HG03064 (cell line): Measurements from ENCODE around the gene PRR23E.

Experiments used
- ATAC-seq: cut with Tn5 transposase; IDR thresholded peaks from one replicate; pipeline ENCODE4 v1.9.1; 2021; ENCODE audit warnings: low read depth; ENCODE audit not compliant: unreplicated experiment

PRR23E gene

GRCh38 chr3:127207727-127208482 lies 15.0 kb downstream of the PRR23E start:
- no peak for ATAC-seq

DNA sequence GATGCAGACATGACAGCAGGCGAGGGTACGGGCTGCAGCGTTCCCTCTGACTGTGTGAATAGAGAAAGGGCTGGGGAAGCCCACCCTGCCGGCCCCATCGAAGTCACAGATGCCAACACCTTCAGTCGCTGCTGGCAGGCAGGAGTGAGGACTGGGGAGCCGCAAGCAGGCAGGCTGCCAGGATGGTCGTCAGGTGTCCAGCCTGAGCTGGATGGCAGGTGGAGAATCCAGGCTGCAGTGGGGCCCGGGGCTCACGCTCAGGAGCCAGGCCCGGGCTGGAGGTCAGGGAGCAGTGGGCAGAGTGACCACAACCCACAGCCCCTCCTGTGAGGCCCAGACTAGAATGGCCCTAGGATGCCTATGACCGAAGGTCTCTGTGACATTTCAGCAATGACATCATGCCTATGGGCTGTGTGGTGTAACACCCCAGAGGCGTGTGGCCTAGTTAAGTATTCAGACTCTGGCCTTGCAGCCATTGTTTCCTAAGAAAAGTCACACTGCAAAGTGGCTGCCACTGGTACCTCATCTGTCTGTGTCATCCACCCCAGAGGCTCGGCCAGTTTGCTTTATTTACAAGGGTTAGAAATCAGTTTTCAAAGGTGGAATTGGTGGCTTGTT lies 15.7 kb downstream of the PRR23E start:
- ATAC-seq: no peak

DNA sequence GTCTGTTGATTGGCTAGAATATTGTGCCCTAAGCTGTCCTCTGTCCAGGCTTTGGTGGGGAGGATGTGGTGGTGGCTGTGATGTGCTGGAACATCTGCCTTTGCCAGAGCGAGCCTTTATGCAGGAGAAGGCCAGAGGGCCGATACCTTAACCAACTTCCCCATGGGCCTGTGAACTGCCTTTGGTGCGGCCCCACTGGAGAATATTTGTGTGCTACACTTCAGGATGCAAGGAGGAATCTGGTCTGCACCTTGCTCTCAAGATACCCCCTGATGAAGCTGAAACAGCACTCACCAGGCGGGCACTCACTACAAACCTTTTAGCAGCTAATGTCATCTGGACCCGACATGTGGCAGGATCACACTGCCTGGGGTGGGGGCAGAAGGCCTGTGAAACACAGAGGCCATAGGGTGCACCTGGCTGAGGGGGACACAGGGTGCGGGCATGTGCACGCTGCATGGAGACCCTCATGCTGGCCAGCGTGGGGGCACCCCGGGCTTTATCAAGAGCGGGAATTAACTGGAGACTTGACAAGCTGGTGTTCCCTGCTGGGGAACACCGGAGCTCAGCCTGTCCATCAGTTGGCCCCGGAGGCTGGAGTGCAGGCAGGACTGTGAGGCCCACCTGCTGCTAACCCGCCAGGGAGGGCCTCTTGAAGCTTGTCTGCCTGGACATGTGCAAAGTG lies 16.4 kb downstream of the PRR23E start:
- no peak for ATAC-seq

DNA sequence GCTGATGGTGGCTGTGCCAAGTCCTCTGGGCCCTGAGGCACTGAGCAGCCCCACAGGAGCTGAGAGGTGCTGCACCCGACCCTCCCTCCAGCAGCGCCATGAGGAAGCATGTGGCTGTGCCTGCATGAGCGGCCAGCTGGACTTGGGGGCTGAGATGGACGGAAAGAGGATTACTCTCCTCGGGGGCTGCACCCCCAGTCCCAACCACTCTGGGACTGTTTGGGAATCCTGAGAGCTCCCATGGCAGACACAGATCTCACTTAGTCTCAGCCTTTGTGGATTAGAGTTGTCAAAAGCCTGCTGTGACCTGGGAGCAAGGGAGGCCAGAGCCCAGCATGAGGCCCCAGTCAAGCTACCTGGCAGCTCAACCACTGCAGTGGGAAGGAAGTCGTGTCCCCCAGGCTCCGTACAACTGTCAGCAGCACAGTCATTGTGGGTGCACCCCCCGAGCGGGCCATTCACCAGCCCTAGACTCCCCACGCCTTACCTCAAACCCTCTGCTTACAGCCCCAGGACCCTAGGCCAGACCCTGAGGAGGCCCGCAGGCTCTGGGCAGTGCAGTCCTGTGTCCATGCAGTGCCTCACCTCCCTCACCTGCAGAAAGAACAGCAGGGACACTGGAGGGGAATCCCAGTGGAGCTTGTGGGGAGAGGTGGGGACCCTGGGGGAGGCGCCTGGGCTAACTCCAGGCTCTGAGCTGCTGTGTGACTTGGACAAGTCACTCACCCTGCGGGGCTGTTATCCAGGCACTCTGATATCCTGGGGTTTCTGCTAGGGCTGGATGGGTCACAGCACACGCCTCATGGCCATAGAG lies 17.1 kb downstream of the PRR23E start:
- no peak for ATAC-seq

DNA sequence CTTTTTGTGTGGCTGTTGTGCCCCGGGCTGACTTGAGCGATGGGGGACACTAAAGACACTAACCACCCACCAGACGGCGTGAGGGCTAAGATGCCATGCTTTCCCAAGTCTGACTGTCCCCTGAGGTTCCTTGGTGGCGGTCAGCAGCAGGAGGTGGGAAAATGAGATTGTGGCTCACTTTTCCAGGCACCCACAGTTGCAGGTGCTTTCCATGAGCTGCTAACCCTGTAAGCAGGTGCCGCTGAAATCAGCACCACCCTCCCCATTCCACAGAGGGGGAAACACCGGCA lies 17.7 kb downstream of the PRR23E start:
- ATAC-seq: no peak

- no peak for ATAC-seq
These were observed 18.5 kb downstream of the PRR23E start for GRCh38 chr3:127211118-127212060.

GRCh38 chr3:127212231-127212630 lies 19.3 kb downstream of the PRR23E start:
- ATAC-seq: no peak

DNA sequence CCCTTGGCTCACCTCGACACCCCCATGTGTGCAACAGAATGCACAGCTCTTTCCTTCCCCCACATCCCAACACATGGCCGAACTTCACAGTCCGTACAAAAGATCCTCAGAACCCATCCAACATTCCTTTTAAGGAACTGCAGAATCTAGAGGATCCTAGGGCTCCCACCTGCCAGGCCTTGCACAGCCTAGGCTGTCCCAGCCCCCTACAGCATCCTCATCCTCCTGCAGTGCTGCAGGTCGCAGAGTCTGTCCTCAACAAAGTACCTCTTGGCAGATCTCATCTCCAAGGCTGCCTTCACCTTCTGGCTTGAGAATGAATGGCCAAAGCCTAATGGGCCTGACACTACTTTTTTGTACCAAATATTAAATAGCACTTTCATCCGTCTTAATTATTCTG lies 19.8 kb downstream of the PRR23E start:
- ATAC-seq: no peak

GRCh38 chr3:127213381-127213918 lies 20.5 kb downstream of the PRR23E start:
- ATAC-seq: no peak

- no peak for ATAC-seq
These were observed 22.0 kb downstream of the PRR23E start for GRCh38 chr3:127214975-127215374.

DNA sequence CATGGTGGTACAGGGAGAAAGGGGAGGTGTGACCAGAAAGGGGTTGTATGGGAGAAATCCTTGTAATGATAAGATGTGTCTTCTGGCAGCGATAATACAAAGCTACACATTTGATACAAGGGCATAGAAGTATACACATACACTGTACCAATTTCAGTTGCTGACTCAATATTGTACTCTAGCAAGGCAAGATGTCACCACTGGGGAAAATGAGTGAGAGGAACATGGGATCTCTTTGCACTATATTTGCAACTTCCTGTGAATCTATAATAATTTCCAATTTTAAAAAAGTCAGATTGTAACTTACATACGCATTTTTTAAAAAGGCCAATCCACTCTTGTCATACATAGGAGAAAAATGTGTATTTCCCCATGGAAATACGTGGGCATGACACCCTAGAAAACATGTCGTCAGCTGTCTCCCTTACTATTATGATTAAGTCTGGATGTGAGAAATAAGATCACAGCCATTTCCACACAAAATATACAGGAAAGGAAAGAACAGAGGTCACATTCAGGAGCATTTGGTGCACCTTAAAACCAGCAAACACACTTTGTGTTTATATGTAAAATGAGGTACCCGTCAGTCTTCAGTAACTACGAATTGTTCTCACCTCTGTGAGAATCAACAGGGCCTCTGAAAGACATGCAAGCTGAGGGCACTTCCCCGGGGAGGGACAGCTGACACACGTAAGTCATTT lies 22.9 kb downstream of the PRR23E start:
- no peak for ATAC-seq

- no peak for ATAC-seq
These were observed 23.7 kb downstream of the PRR23E start for GRCh38 chr3:127216415-127217261.

DNA sequence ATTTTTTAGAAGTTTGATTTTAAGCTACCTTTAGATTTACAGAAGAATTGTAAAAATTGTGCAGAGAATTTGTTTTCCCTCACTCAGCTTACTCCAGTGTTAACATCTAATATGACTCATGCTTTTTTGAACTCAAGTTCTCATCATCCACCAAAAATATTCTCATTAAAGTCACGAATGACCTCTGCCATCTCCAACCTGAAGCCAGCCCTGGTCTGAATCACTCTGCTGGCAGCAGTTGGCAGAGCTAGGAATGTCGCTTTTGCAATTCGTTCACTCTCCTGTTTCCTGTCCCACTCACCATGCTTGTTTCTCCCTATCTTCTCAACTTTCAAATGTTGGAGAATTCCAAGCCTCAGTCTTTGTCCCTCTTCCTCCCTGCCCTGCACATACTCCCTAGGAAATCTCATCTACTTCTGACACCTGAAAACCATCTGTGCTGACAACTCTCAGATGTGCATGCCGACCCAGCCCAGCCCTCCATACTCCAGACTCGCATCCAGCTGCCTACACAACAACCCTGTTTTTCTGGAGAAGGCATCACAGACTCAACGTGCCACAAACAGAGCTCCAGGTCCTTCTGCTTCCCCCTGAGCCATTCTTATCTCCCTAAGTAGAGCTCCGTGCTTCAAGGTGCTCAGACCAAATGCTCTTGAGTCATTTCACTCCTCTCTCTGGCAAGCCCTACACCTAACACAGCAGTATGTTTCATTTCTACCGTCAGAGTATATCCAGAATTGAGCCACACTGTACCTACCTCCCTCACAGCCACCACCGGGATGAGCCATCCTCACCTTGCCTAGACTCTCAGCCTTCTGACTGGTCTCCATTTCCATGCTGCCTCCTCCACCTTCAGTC lies 24.9 kb downstream of the PRR23E start:
- no peak for ATAC-seq

- no peak for ATAC-seq
These were observed 25.6 kb downstream of the PRR23E start for GRCh38 chr3:127218454-127218922.

DNA sequence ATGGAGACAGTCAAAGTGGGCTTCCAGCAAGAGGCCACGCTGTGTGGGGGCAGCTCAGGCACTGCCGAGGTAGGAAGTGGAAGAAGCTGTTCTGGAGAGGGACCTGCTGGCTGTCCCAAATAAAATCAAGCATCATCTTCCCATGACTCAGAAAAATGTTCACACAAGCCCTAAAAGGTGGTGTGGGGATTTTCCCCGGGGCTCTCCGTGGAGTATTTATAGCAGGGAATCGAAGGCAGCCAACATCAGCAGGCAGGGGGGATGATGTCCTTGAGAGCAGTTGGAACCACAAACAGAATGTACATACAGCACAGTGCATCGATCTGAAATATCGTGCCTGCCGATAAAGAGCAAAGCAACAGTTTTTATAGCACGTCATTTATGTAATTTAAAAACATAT lies 27.6 kb downstream of the PRR23E start:
- ATAC-seq: no peak

- ATAC-seq: no peak
These were observed 28.1 kb downstream of the PRR23E start for GRCh38 chr3:127221037-127221436.

GRCh38 chr3:127221446-127222035 lies 28.6 kb downstream of the PRR23E start:
- no peak for ATAC-seq
